ENCODE results near the gene GMDS. TPM values are rescaled to one million over a fixed set of nuclear protein-coding genes. Genes with fewer than 3 reads are reported as not detected.

Gene GMDS
- total and polyA plus RNA-seq, 2 donors (not counting 3 experiments of a cell fraction or from before 2014, with no cell fraction given) = 9.8 to 23.5 TPM

- POLR2A ChIA-PET = no interaction called here
- H4K20me1 ChIP-seq (replicated peaks; ENCODE audit: control insufficient read depth, extremely low read depth, insufficient read depth, low read length) = no peaks in the 10 kb centered on the region
- H3K4me2 ChIP-seq (ENCODE audit: insufficient read depth, low read length) = no peak overlapping the region
- no peaks in the 10 kb centered on the region for H3K9me1 ChIP-seq (replicated peaks; ENCODE audit: control insufficient read depth, extremely low read depth, insufficient read depth, low read length)
- peaks cover 34% of the 10 kb centered on the region for H3K4me1 ChIP-seq (ENCODE audit: control insufficient read depth, extremely low read depth, insufficient read depth, low read length)
- H3K4me3 ChIP-seq (replicated peaks in 1 of 3; ENCODE audit: insufficient read depth in 1 of 3, low read depth in 1 of 3, low read length in 3 of 3) = no peak overlapping the region
- BruUV-seq (replicated peaks) = no TSS peak
- H2AFZ ChIP-seq (ENCODE audit: low read depth, low read length) = no peak overlapping the region
- H3K9ac ChIP-seq (replicated peaks; ENCODE audit: extremely low read depth, insufficient read depth, low read length) = no peak overlapping the region
- DNase-seq (ENCODE audit: low read depth, low spot score) (no peak), FAIRE-seq (no peak)
- no peaks in the 10 kb centered on the region for H3K9me3 ChIP-seq (replicated peaks; ENCODE audit: control insufficient read depth, insufficient read depth, low read length)
- H3K36me3 ChIP-seq (ENCODE audit: control insufficient read depth in 2 of 2, extremely low read depth in 1 of 2, insufficient read depth in 2 of 2, low read length in 2 of 2) = no peaks in the 10 kb centered on the region
- H3K27ac ChIP-seq (ENCODE audit: insufficient read depth, low read depth, low read length) = no peak overlapping the region
- H3K79me2 ChIP-seq (ENCODE audit: control insufficient read depth, insufficient read depth, low read length) = no peaks in the 10 kb centered on the region
- intact Hi-C loops (cut with micrococcal nuclease) (no loop called here), dilution Hi-C loops (cut with MboI; ENCODE audit: extremely low pct_ligation_motif_present, low sequenced_read_pairs) (no loop called here)
- H3K27me3 ChIP-seq (ENCODE audit: control insufficient read depth in 2 of 2, insufficient read depth in 2 of 2, low read length in 2 of 2) = no peaks in the 10 kb centered on the region
- TF ChIP-seq FOS (IDR thresholded peaks at IDR 0.05; ENCODE audit: borderline replicate concordance, insufficient read depth, low read length) = no peak
- TF ChIP-seq JUN (IDR thresholded peaks at IDR 0.05; ENCODE audit: borderline replicate concordance, insufficient read depth, insufficient read length, low read depth) = no peak
- no peak for TF ChIP-seq POLR2AphosphoS5 (IDR thresholded peaks at IDR 0.05; ENCODE audit: insufficient read depth, low read depth, low read length)
- no peak for TF ChIP-seq EZH2 (IDR thresholded peaks at IDR 0.05; ENCODE audit: borderline replicate concordance, low read depth, low read length, severe bottlenecking)
- TF ChIP-seq POLR2A (IDR thresholded peaks at IDR 0.05; ENCODE audit: low read depth, low read length) = no peak
- TF ChIP-seq, protein P1, sequence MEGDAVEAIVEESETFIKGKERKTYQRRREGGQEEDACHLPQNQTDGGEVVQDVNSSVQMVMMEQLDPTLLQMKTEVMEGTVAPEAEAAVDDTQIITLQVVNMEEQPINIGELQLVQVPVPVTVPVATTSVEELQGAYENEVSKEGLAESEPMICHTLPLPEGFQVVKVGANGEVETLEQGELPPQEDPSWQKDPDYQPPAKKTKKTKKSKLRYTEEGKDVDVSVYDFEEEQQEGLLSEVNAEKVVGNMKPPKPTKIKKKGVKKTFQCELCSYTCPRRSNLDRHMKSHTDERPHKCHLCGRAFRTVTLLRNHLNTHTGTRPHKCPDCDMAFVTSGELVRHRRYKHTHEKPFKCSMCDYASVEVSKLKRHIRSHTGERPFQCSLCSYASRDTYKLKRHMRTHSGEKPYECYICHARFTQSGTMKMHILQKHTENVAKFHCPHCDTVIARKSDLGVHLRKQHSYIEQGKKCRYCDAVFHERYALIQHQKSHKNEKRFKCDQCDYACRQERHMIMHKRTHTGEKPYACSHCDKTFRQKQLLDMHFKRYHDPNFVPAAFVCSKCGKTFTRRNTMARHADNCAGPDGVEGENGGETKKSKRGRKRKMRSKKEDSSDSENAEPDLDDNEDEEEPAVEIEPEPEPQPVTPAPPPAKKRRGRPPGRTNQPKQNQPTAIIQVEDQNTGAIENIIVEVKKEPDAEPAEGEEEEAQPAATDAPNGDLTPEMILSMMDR (IDR thresholded peaks at IDR 0.05; ENCODE audit: extremely low read depth in 1 of 2, insufficient read depth in 1 of 2, low read depth in 1 of 2, low read length in 2 of 2) = no peak
- no peak for TF ChIP-seq MAX (IDR thresholded peaks at IDR 0.05; ENCODE audit: insufficient read depth, insufficient read length)
- no peak for TF ChIP-seq MYC (IDR thresholded peaks at IDR 0.05; ENCODE audit: low read depth, low read length)
- TF ChIP-seq GATA2 (IDR thresholded peaks at IDR 0.05; ENCODE audit: insufficient read depth, insufficient read length, low read depth, low read length) = no peak
- CTCF ChIA-PET = interaction anchor here (1.4 kb wide), 1 partner anchor 65 kb away, joined by 4 read pairs; no protein-coding TSS in a partner anchor
Observed at GRCh38 chr6:1763404-1763803, 482.0 kb downstream of the GMDS start.

All from endothelial cell of umbilical vein (primary cell).